H1 (cell line): ENCODE results near the gene SCAI. TPM values are rescaled to one million over a fixed set of nuclear protein-coding genes. Genes with fewer than 3 reads are reported as not detected.

Experiments used
- CTCF ChIA-PET: fragments of 300-600 bp; sonication (Branson Sonifier 250); formaldehyde crosslinking; loops from one replicate; lab custom pipeline; 2021; ENCODE audit not compliant: partially characterized antibody; lab: Charles Lee
- POLR2A ChIA-PET: fragments of 300-600 bp; sonication (Branson Sonifier 250); formaldehyde crosslinking; loops from one replicate; lab custom pipeline; 2021; ENCODE audit warnings: inconsistent platforms; ENCODE audit not compliant: partially characterized antibody; lab: Charles Lee
- DNase-seq, 2 experiments: peaks; one replicate each; pipeline versions ENCODE4 v3.0.0 to v3.0.0-alpha.2; 2010 to 2022; ENCODE audit warnings: low spot score in 2 of 2, low read depth in 1 of 2, mixed read lengths in 1 of 2
- FAIRE-seq: peaks from 2 replicates; lab custom pipeline; 2011; peaks lifted over from hg19 to GRCh38; lab: Jason Lieb, UNC
- H2AFZ ChIP-seq: 2 replicates; pipeline ENCODE4 v1.8.1; 2012; ENCODE audit warnings: low read length, inconsistent platforms
- H2AK5ac ChIP-seq: 2 replicates; pipeline ENCODE4 v1.6.1; 2013; ENCODE audit warnings: low read depth, low read length
- H2BK120ac ChIP-seq: replicated peaks from 2 replicates; pipeline ENCODE3; 2013; ENCODE audit warnings: low read depth, low read length, inconsistent platforms
- H2BK12ac ChIP-seq: 2 replicates; pipeline ENCODE4 v1.6.1; 2013; ENCODE audit warnings: low read depth, low read length
- H2BK15ac ChIP-seq: 2 replicates; pipeline ENCODE4 v1.6.1; 2013; ENCODE audit warnings: low read length
- H2BK20ac ChIP-seq: 2 replicates; pipeline ENCODE4 v1.6.1; 2013; ENCODE audit warnings: low read length
- H2BK5ac ChIP-seq: 2 replicates; pipeline ENCODE4 v1.6.1; 2013; ENCODE audit warnings: low read depth, low read length
- H3K14ac ChIP-seq: 2 replicates; pipeline ENCODE4 v1.6.1; 2013; ENCODE audit warnings: inconsistent platforms; ENCODE audit not compliant: insufficient read length
- H3K18ac ChIP-seq: 2 replicates; pipeline ENCODE4 v1.6.1; 2013; ENCODE audit warnings: low read length; ENCODE audit errors: extremely low read depth
- H3K23ac ChIP-seq: 2 replicates; pipeline ENCODE4 v1.6.1; 2013; ENCODE audit warnings: inconsistent platforms; ENCODE audit not compliant: insufficient read length
- H3K23me2 ChIP-seq: 2 replicates; pipeline ENCODE4 v1.6.1; 2013; ENCODE audit warnings: low read depth, low read length
- H3K27ac ChIP-seq: 2 replicates; pipeline ENCODE4 v1.6.1; 2011; ENCODE audit warnings: low read depth, low read length, inconsistent platforms
- H3K27me3 ChIP-seq, 4 experiments: replicated peaks in 1 of 4; 1 replicate in 1 of 4; 2 replicates in 3 of 4; pipeline versions ENCODE4 v1.6.1 to v1.8.1; 2011 to 2013; ENCODE audit warnings: low read length in 3 of 4, mild to moderate bottlenecking in 3 of 4, inconsistent platforms in 2 of 4, mixed read lengths in 2 of 4, moderate library complexity in 1 of 4; ENCODE audit not compliant: control insufficient read depth in 3 of 4, insufficient read depth in 3 of 4; ENCODE audit errors: extremely low read depth in 1 of 4
- H3K36me3 ChIP-seq, 4 experiments: 2 replicates each; pipeline versions ENCODE4 v1.6.1 to v1.8.1; 2011 to 2013; ENCODE audit warnings: mild to moderate bottlenecking in 4 of 4, low read length in 3 of 4, moderate library complexity in 2 of 4, control low read depth in 1 of 4, inconsistent platforms in 1 of 4; ENCODE audit not compliant: insufficient read depth in 4 of 4, control insufficient read depth in 2 of 4
- H3K4ac ChIP-seq: replicated peaks from 2 replicates; pipeline ENCODE3; 2013; ENCODE audit warnings: low read length, low read depth, mixed read lengths, inconsistent platforms; ENCODE audit not compliant: insufficient read length
- H3K4me1 ChIP-seq, 4 experiments: replicated peaks in 1 of 4; 1 replicate in 1 of 4; 2 replicates in 3 of 4; pipeline versions ENCODE4 v1.6.1 to v1.8.1; 2011 to 2013; ENCODE audit warnings: low read length in 3 of 4, inconsistent platforms in 2 of 4, mixed read lengths in 1 of 4; ENCODE audit not compliant: insufficient read depth in 4 of 4, control insufficient read depth in 3 of 4
- H3K4me2 ChIP-seq, 2 experiments: 2 replicates each; pipeline versions ENCODE4 v1.6.1 to v1.8.1; 2011 to 2013; ENCODE audit warnings: low read depth in 2 of 2, low read length in 2 of 2, control low read depth in 1 of 2, inconsistent platforms in 1 of 2, mild to moderate bottlenecking in 1 of 2; ENCODE audit not compliant: insufficient read depth in 1 of 2
- H3K4me3 ChIP-seq, 4 experiments: fragments of 200-600, 300-600 bp in 1 of 4; sonication (generic), shearing (Covaris generic), sonication (Bioruptor Twin) in 1 of 4; 2 replicates each; pipeline versions ENCODE4 v1.5.1 to v1.8.1; 2011 to 2016; ENCODE audit warnings: low read length in 4 of 4, low read depth in 3 of 4, control low read depth in 2 of 4, inconsistent platforms in 2 of 4, mild to moderate bottlenecking in 2 of 4, mixed read lengths in 1 of 4, moderate library complexity in 1 of 4; ENCODE audit not compliant: insufficient read depth in 2 of 4; ENCODE audit errors: extremely low read depth in 1 of 4
- H3K56ac ChIP-seq: replicated peaks from 2 replicates; pipeline ENCODE3; 2013; ENCODE audit warnings: low read depth, mild to moderate bottlenecking, mixed read lengths, low read length, inconsistent platforms; ENCODE audit not compliant: insufficient read length
- H3K79me1 ChIP-seq: 2 replicates; pipeline ENCODE4 v1.6.1; 2013; ENCODE audit warnings: low read depth, low read length, control low read depth
- H3K79me2 ChIP-seq, 2 experiments: 2 replicates each; pipeline versions ENCODE4 v1.6.1 to v1.8.1; 2012 to 2013; ENCODE audit warnings: low read length in 2 of 2, mild to moderate bottlenecking in 2 of 2, inconsistent platforms in 1 of 2; ENCODE audit not compliant: insufficient read depth in 2 of 2, control insufficient read depth in 1 of 2
- H3K9ac ChIP-seq, 4 experiments: replicated peaks in 1 of 4; 1 replicate in 1 of 4; 2 replicates in 3 of 4; pipeline versions ENCODE4 v1.6.1 to v1.8.1; 2011 to 2013; ENCODE audit warnings: low read depth in 3 of 4, low read length in 3 of 4, control low read depth in 2 of 4, mild to moderate bottlenecking in 2 of 4, moderate library complexity in 2 of 4, inconsistent platforms in 1 of 4; ENCODE audit errors: extremely low read depth in 1 of 4
- H3K9me3 ChIP-seq, 2 experiments: 2 replicates each; pipeline versions ENCODE4 v1.6.1 to v1.8.1; 2012 to 2013; ENCODE audit warnings: mild to moderate bottlenecking in 2 of 2, moderate library complexity in 2 of 2, control low read depth in 1 of 2, inconsistent platforms in 1 of 2, low read depth in 1 of 2, low read length in 1 of 2, mixed read lengths in 1 of 2; ENCODE audit not compliant: insufficient read depth in 2 of 2
- H4K20me1 ChIP-seq, 2 experiments: replicated peaks in 1 of 2; 2 replicates each; pipeline versions ENCODE3 to v1.8.1; 2011 to 2013; ENCODE audit warnings: inconsistent platforms in 2 of 2, low read length in 2 of 2, mild to moderate bottlenecking in 1 of 2; ENCODE audit not compliant: insufficient read depth in 2 of 2, control insufficient read depth in 1 of 2
- H4K5ac ChIP-seq: 2 replicates; pipeline ENCODE4 v1.6.1; 2013; ENCODE audit warnings: low read length, low read depth, mixed read lengths, inconsistent platforms; ENCODE audit not compliant: insufficient read length
- H4K8ac ChIP-seq: 2 replicates; pipeline ENCODE4 v1.8.0; 2013; ENCODE audit warnings: mild to moderate bottlenecking, moderate library complexity, low read length, inconsistent platforms; ENCODE audit not compliant: insufficient read depth; ENCODE audit errors: extremely low read depth
- H4K91ac ChIP-seq: replicated peaks from 2 replicates; pipeline ENCODE3; 2013; ENCODE audit warnings: low read length, mixed read lengths, inconsistent platforms; ENCODE audit not compliant: insufficient read length
- CHD2 ChIP-seq: IDR thresholded peaks from 2 replicates; pipeline ENCODE4 v1.6.1; 2012; ENCODE audit warnings: low read length, improper control_type of control experiment
- polyA plus RNA-seq, 7 experiments: library from polyadenylated mRNA; depleted of rRNA in 3 of 7; stranded (reverse) in 5 of 7; unstranded in 2 of 7; fragments of >200 nt in 5 of 7; fragments of 200-250 nt in 2 of 7; gene quantifications; 1 replicate in 5 of 7; 2 replicates in 1 of 7; 4 replicates in 1 of 7; pipeline versions ENCODE4 v1.2.1 to v1.2.3, GENCODE V29; 2011 to 2013; ENCODE audit warnings: missing spikeins in 2 of 7, mixed read lengths in 2 of 7
- total RNA-seq: library from RNA; stranded (reverse); fragmentation: NEBNext Ultra II Directional; extraction: Animal tissue kit (Norgen Biotek cat#: 25700); gene quantifications from 2 replicates; pipeline ENCODE4 v1.2.1, GENCODE V29; 2021

SCAI gene
- total and polyA plus RNA-seq, 2 of the 8 experiments (the other 6 are each of a cell fraction or from before 2014, with no cell fraction given), result 6.4 to 19.8 TPM

DNA sequence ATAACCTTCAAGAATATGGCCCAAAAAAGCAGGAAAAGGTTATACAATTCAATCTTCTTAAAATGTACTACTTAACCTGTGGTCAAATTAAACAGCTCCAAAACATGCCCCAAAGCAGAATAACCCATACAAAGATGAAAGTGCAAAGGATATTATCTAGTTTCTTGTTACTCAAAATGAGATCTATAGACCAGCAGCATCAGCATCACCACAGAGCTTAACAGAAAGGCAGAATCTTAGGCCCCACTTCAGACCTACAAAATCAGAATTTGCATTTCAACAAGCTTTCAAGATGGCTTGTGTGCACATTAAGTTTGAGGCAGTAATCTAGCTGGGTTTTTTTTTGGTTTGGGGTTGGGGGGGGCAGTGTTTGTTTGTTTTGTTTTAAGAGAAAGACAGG is 54.0 kb downstream of the SCAI start:
- Histone ChIP-seq H3K14ac (no peak overlapping the region), H3K4me3 (no peak overlapping the region), H2AFZ (no peak overlapping the region), H3K79me2 (peaks cover 0 to 18% of the 10 kb centered on the region in 2 experiments; a peak in 1 of 4 replicates), H3K18ac (no peak overlapping the region), H3K9me3 (no peaks in the 10 kb centered on the region; a peak in 1 of 4 replicates), H2BK12ac (no peak overlapping the region), H3K4ac (no peak overlapping the region), H3K79me1 (no peaks in the 10 kb centered on the region; the same call in none of the 2 replicates), H3K9ac (no peak overlapping the region), H2BK15ac (no peak overlapping the region), H3K27ac (no peak overlapping the region), H3K4me1 (no peaks in the 10 kb centered on the region), H3K27me3 (no peaks in the 10 kb centered on the region), H2AK5ac (no peak overlapping the region), H4K20me1 (peaks cover 0 to 2% of the 10 kb centered on the region in 2 experiments), H2BK5ac (no peak overlapping the region), H3K4me2 (no peak overlapping the region), H2BK120ac (no peak overlapping the region), H3K56ac (no peak overlapping the region), H2BK20ac (no peak overlapping the region), H3K36me3 (no peaks in the 10 kb centered on the region), H3K23ac (no peak overlapping the region), H4K91ac (no peak overlapping the region), H3K23me2 (no peaks in the 10 kb centered on the region; the same call in 1 of the 2 replicates), H4K8ac (no peak overlapping the region), H4K5ac (no peak overlapping the region)
- POLR2A ChIA-PET, result interaction anchor here (0.6 to 1.4 kb wide), 2 partner anchors 12 to 69 kb away, joined by 3 read pairs; no protein-coding TSS in a partner anchor
- DNase-seq (no peak), FAIRE-seq (no peak)
- CTCF ChIA-PET, result interaction anchor here (0.9 kb wide), 1 partner anchor 55 kb away, joined by 4 read pairs; no protein-coding TSS in a partner anchor
- no peak for TF ChIP-seq CHD2
